GM12878 (cell line): ENCODE results near the gene GORASP1. TPM values are rescaled to one million over a fixed set of nuclear protein-coding genes. Genes with fewer than 3 reads are reported as not detected.
A peak's percentile ranks its signal among the peaks of the same experiment; 100 is the strongest.

Source experiments
- HCFC1 ChIP-seq: fragments of 150-350 bp; IDR thresholded peaks from 2 replicates; pipeline ENCODE4 v1.6.1; 2014; ENCODE audit warnings: low read length
- KAT2A ChIP-seq: conservative IDR thresholded peaks from 2 replicates; pipeline ENCODE4 v1.6.1; 2011; ENCODE audit warnings: low read depth, low read length; ENCODE audit not compliant: control insufficient read depth
- PKNOX1 ChIP-seq: fragments of 450-650 bp; IDR thresholded peaks from 2 replicates; pipeline ENCODE4 v1.6.1; 2016; ENCODE audit warnings: mild to moderate bottlenecking
- RB1 ChIP-seq: fragments of 450-650 bp; formaldehyde crosslinking; IDR thresholded peaks from 2 replicates; pipeline ENCODE4 v1.6.1; 2017; ENCODE audit warnings: mild to moderate bottlenecking, borderline replicate concordance
- SMARCA5 ChIP-seq: fragments of 450-650 bp; IDR thresholded peaks from 2 replicates; pipeline ENCODE4 v1.6.1; 2017; ENCODE audit warnings: mild to moderate bottlenecking
- TCF12 ChIP-seq: IDR thresholded peaks from 2 replicates; pipeline ENCODE4 v1.6.1; 2011; ENCODE audit warnings: low read depth, mild to moderate bottlenecking, low read length
- USF2 ChIP-seq: IDR thresholded peaks from 2 replicates; pipeline ENCODE4 v1.6.1; 2011; ENCODE audit warnings: low read depth, low read length, improper control_type of control experiment, borderline replicate concordance
- ZBED1 ChIP-seq: IDR thresholded peaks from 2 replicates; pipeline ENCODE4 v1.6.1; 2016; ENCODE audit warnings: borderline replicate concordance
- ZNF687 ChIP-seq: fragments of 450-650 bp; IDR thresholded peaks from 2 replicates; pipeline ENCODE4 v1.6.1; 2017; ENCODE audit warnings: mild to moderate bottlenecking, moderate library complexity
- ZZZ3 ChIP-seq: IDR thresholded peaks from 2 replicates; pipeline ENCODE4 v1.6.1; 2011; ENCODE audit warnings: low read depth; ENCODE audit not compliant: control insufficient read depth, insufficient read length
- polyA plus RNA-seq, 11 experiments: library from polyadenylated mRNA; depleted of rRNA in 4 of 11; unstranded in 6 of 11; stranded (reverse) in 5 of 11; fragments of >200 nt; fragmentation: Nextera tagmentation in 4 of 11; fragmentation: Illumina TruSeq in 1 of 11; extraction: Ambion mirVana in 4 of 11; extraction: Trizol in 1 of 11; gene quantifications; 1 replicate in 1 of 11; 2 replicates in 10 of 11; pipeline versions ENCODE4 v1.2.1 to v1.2.3, GENCODE V29; 2011 to 2016; ENCODE audit warnings: inconsistent platforms in 2 of 11, missing spikeins in 2 of 11, low read depth in 1 of 11
- total RNA-seq, 4 experiments: library from RNA; depleted of rRNA in 3 of 4; stranded (reverse); fragments of >200 nt in 3 of 4; fragmentation: Illumina TruSeq in 1 of 4; extraction: Trizol in 1 of 4; gene quantifications; 2 replicates each; pipeline versions ENCODE4 v1.2.1 to v1.2.3, GENCODE V29; 2013 to 2021

GORASP1 gene
- total and polyA plus RNA-seq, 10 of the 15 experiments (the other 5 are each of a cell fraction or from before 2014, with no cell fraction given) = 3.6 to 32.7 (median 23.2) TPM

GRCh38 chr3:39148435-39149058, 41.1 kb upstream of the GORASP1 start (continued):
- TF ChIP-seq PKNOX1 (peak; percentile 50; the same call in 1 of the 2 replicates), SMARCA5 (peak; percentile 76; the same call in 1 of the 2 replicates), RB1 (no peak), USF2 (no peak), HCFC1 (no peak), ZBED1 (peak; percentile 49; the same call in 1 of the 2 replicates), TCF12 (no peak), ZZZ3 (no peak), KAT2A (no peak), ZNF687 (peak; percentile 73)
